ENCODE measurements around the gene PPT1.

The PPT1 gene

GRCh38 chr1:40096977-40097782, at the start of gene PPT1:
Gene PPT1, minus strand, starts transcription at chr1:40097252. Its CDS starts 14 bp downstream, at chr1:40097238.
- H3K9me3 Mint-ChIP-seq, result peaks cover 1% of the 10 kb centered on the region
- H3K4me1 Mint-ChIP-seq, result peaks cover 30% of the 10 kb centered on the region
- H3K36me3 Mint-ChIP-seq, result peaks cover 5% of the 10 kb centered on the region
- H3K27me3 Mint-ChIP-seq, result no peaks in the 10 kb centered on the region
- H3K4me3 Mint-ChIP-seq, result peak within 1 kb of the TSS; percentile 96
- DNase-seq (ENCODE audit: low spot score in 2 of 2), result peak; percentile 50 to 73
- peak; percentile 92 for ATAC-seq (ENCODE audit: low read depth)
- H3K27ac Mint-ChIP-seq, result peak within 1 kb of the TSS; percentile 87

DNA sequence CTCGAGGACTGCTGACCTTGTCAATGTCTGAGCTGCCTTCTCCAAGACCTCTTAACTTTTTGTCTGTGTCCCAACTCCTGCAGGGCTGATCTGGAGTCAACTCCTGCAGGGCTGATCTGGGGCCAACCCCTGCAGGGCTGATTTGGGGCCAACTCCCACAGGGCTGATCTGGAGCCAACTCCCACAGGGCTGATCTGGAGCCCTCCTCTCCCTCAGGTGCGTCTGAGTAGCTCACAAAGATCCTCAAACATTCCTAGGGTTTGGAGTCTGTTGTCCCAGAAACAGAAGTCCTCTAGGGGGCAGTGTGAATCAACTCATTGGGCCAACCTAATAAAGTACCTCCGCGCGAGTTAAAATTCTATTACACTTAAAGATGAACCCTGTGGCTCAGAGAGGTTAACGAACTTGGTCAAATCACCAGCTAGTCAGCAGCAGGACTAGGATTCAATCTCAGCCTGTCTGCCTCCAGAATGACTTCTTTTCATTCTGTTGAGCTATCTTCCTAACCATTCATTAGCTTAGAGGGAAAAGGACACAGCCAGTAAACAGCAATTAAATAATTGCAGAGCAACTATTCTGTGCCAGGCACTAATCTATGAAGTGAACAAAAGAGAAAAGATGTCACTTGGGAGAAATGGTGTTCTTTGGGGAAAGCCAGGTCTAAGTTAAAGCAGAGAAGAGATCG, 47.0 kb upstream of the PPT1 start:
- H3K27ac Mint-ChIP-seq, result no peak overlapping the region
- H3K27me3 Mint-ChIP-seq, result peaks cover 3% of the 10 kb centered on the region
- ATAC-seq (ENCODE audit: low read depth), result peak; percentile 95
- H3K4me3 Mint-ChIP-seq, result no peak overlapping the region
- no peaks in the 10 kb centered on the region for H3K9me3 Mint-ChIP-seq
- peaks cover 5% of the 10 kb centered on the region for H3K4me1 Mint-ChIP-seq
- H3K36me3 Mint-ChIP-seq, result no peaks in the 10 kb centered on the region
- peak; percentile 69 to 73 for DNase-seq (ENCODE audit: low spot score in 2 of 2)

- no peaks in the 10 kb centered on the region for H3K9me3 Mint-ChIP-seq
- H3K27me3 Mint-ChIP-seq, result peaks cover 3% of the 10 kb centered on the region
- H3K36me3 Mint-ChIP-seq, result no peaks in the 10 kb centered on the region
- H3K4me3 Mint-ChIP-seq, result no peak overlapping the region
- DNase-seq (ENCODE audit: low spot score in 2 of 2) (no peak), ATAC-seq (ENCODE audit: low read depth) (no peak)
- no peak overlapping the region for H3K27ac Mint-ChIP-seq
- peaks cover 5% of the 10 kb centered on the region for H3K4me1 Mint-ChIP-seq
Observed at GRCh38 chr1:40141878-40142535, 45.0 kb upstream of the PPT1 start.

DNA sequence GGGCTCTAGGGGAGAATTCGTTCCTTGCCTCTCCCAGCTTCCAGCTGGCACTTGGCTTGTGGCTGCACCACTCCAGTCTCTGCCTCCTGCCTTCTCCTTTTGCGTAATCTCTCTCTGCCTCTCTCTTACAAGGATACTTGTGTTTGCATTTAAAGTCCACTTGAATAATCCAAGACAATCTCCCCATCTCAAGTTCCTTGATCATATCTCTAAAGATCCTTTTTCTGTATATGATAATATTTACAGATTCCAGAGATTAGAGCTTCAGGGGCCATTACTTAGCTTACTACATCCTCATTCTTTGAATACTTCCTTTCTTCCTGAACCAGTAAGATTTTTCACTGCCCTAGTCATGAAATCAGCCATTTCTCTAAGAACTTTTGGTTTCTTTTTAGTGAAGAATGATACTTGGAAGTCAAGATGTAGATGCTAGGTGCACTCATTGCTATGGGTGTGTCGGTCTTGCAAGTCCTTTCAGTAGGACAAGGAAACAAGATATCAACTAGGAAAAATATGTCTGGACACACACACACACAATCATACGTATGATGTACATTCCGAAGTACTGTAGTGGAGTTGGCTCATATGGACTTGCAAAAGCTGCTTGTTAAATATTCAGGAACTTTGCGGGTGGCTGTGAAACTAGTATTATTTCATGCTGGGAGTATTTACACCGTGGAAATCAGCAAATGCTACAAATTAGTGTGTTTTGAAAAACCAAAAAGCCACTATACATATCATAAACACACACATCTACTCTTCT, 43.3 kb upstream of the PPT1 start:
- no peak for ATAC-seq (ENCODE audit: low read depth)
- Mint-ChIP-seq H3K27me3 (peaks cover 3% of the 10 kb centered on the region), H3K4me3 (no peak overlapping the region), H3K36me3 (no peaks in the 10 kb centered on the region), H3K9me3 (no peaks in the 10 kb centered on the region), H3K27ac (no peak overlapping the region), H3K4me1 (peaks cover 5% of the 10 kb centered on the region)
- no peak for DNase-seq (ENCODE audit: low spot score in 2 of 2)

DNA sequence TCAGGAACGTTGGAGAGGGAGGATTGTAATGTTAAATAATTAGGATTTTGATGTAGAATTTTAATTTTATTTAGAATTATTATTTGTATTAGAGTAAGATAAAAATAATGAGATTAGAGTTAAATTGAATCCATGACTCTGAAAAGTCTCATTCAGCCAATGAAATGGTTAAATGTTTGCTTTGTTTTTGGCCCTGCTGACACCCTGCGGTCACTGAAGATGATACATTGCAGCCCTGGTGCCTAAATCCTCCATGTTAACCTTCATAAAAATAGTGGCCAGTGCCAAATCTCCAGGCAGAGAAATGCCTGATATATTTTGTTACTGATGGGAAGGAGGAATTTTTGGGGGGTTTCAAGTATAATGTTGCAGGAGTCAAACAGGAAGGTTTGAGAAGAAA, 36.8 kb upstream of the PPT1 start:
- peaks cover 4% of the 10 kb centered on the region for H3K27me3 Mint-ChIP-seq
- H3K36me3 Mint-ChIP-seq, result no peaks in the 10 kb centered on the region
- ATAC-seq (ENCODE audit: low read depth), result no peak
- H3K4me3 Mint-ChIP-seq, result no peak overlapping the region
- no peaks in the 10 kb centered on the region for H3K9me3 Mint-ChIP-seq
- H3K4me1 Mint-ChIP-seq, result no peaks in the 10 kb centered on the region
- no peak overlapping the region for H3K27ac Mint-ChIP-seq
- DNase-seq (ENCODE audit: low spot score in 2 of 2), result no peak

DNA sequence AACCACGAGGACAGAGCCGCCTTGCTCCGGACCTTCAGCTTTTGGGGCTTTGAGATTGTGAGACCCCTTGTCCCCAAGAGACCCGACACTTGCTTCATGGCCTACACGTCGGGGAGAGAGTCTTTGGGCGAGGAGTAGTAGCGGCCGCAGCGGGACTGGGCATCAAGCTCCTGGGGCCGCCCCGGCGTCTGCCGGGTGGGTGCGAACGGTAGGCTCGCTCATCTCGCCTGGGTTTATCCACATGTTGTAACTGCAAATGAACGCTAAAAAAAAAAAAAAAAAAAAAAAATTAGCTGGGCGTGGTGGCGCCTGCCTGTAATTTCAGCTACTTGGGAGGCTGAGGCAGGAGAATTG, 36.2 kb upstream of the PPT1 start:
- Mint-ChIP-seq H3K27ac (no peak overlapping the region), H3K36me3 (no peaks in the 10 kb centered on the region)

DNA sequence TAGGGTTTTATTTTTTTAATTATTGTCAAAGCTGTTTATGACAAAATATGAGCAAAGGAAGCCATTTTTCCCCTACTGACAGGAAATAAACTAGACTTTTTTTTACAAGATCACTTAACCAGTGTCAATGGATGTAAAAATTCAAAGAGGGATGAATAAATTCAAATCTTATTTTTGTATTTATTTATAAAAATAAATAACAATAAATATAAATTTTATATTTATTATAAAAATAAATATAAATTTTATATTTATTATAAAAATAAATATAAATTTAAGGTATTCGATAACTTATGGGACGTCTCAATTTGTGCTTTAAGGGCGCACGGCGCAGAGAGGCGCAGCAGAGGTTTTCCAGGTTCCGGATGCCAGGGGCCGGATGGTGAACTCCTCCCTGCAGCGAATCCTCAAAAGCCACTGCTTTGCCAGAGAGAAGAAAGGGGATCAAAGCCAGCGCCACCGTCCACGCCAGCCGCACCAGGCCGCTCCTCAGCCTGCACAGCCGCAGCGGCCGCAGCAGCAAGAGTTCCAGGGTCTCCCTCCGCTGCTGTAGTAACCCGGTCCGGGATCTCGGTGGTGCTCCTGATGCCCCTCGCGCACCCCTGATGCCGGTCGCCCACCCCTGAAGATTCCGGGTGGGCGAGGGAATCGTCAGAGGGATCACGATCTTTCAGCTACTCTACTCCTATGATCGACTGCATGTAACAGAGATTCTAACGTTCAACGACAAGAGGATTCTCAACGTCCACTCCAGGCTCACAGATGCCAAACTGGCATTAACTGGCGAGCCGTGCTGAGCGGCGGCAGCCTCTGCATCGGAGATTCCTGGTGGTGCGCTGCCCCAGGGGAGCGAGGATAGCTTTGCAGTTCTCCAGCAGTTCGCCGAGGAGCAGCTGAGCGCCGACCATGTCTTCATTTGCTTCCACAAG, 35.6 kb upstream of the PPT1 start:
- no peaks in the 10 kb centered on the region for H3K9me3 Mint-ChIP-seq
- H3K27me3 Mint-ChIP-seq, result peaks cover 4% of the 10 kb centered on the region
- no peaks in the 10 kb centered on the region for H3K36me3 Mint-ChIP-seq
- DNase-seq (ENCODE audit: low spot score in 2 of 2) (no peak), ATAC-seq (ENCODE audit: low read depth) (no peak)
- H3K27ac Mint-ChIP-seq, result no peak overlapping the region
- H3K4me1 Mint-ChIP-seq, result no peaks in the 10 kb centered on the region
- H3K4me3 Mint-ChIP-seq, result no peak overlapping the region

More for the DNA sequence above, 36.2 kb upstream of the PPT1 start:
- DNase-seq (ENCODE audit: low spot score in 2 of 2) (no peak), ATAC-seq (ENCODE audit: low read depth) (no peak)
- Mint-ChIP-seq H3K27me3 (peaks cover 4% of the 10 kb centered on the region), H3K9me3 (no peaks in the 10 kb centered on the region), H3K4me1 (no peaks in the 10 kb centered on the region), H3K4me3 (no peak overlapping the region)

DNA sequence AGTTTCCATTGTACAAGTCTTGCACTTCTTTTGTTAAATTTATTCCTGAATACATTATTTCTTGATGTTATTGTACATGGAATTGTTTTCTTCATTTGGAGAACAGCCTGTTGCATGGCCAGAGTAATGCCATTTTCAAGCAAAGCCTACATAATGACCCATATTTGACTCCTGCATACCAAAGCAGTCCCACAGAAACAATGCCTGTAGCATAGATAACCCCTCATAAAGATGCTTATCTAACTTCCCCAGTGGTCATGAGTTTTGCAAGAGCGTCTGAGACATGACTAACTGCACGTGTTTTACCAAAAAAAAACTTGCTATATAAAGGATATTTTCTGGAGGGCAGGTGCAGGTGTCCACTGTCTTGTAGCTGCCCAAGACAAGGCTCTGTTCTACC, 33.8 kb upstream of the PPT1 start:
- Mint-ChIP-seq H3K4me3 (no peak overlapping the region), H3K27me3 (peaks cover 5% of the 10 kb centered on the region), H3K27ac (no peak overlapping the region), H3K36me3 (no peaks in the 10 kb centered on the region), H3K4me1 (no peaks in the 10 kb centered on the region), H3K9me3 (no peaks in the 10 kb centered on the region)
- DNase-seq (ENCODE audit: low spot score in 2 of 2), result no peak
- no peak for ATAC-seq (ENCODE audit: low read depth)

- Mint-ChIP-seq H3K9me3 (no peaks in the 10 kb centered on the region), H3K27me3 (peaks cover 7% of the 10 kb centered on the region), H3K27ac (no peak overlapping the region), H3K36me3 (no peaks in the 10 kb centered on the region), H3K4me1 (peaks cover 2% of the 10 kb centered on the region), H3K4me3 (no peak overlapping the region)
- DNase-seq (ENCODE audit: low spot score in 2 of 2), result no peak
- ATAC-seq (ENCODE audit: low read depth), result no peak
Observed at GRCh38 chr1:40122855-40123254, 25.8 kb upstream of the PPT1 start.

DNA sequence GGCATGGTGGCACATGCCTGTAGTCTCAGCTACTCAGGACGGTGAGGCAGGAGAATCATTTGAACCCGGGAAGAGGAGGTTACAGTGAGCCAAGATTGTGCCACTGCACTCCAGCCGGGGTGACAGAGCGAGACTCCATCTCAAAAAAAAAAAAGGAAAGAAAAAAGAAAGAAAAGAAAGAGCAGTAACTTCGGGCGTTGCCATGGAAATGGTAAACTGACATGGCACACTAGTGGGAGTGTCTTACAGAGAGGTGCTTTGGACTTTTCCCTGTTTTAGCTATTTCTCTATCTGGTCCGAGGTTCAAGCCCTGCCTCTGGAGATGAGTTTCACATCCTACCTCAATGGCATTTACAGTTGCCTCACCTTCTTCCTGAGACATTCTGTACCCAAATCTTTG, 23.1 kb upstream of the PPT1 start:
- peaks cover 5% of the 10 kb centered on the region for H3K27me3 Mint-ChIP-seq
- ATAC-seq (ENCODE audit: low read depth) (no peak), DNase-seq (ENCODE audit: low spot score in 2 of 2) (no peak)
- no peak overlapping the region for H3K27ac Mint-ChIP-seq
- H3K4me3 Mint-ChIP-seq, result no peak overlapping the region
- H3K4me1 Mint-ChIP-seq, result peaks cover 7% of the 10 kb centered on the region
- no peaks in the 10 kb centered on the region for H3K36me3 Mint-ChIP-seq
- H3K9me3 Mint-ChIP-seq, result no peaks in the 10 kb centered on the region

GRCh38 chr1:40114400-40114799, 17.3 kb upstream of the PPT1 start:
- DNase-seq (ENCODE audit: low spot score in 2 of 2), result no peak
- Mint-ChIP-seq H3K4me3 (no peak overlapping the region), H3K36me3 (no peaks in the 10 kb centered on the region), H3K27ac (no peak overlapping the region), H3K9me3 (peaks cover 10% of the 10 kb centered on the region), H3K27me3 (peaks cover 7% of the 10 kb centered on the region), H3K4me1 (peaks cover 7% of the 10 kb centered on the region)
- no peak for ATAC-seq (ENCODE audit: low read depth)

- no peak for DNase-seq (ENCODE audit: low spot score in 2 of 2)
- Mint-ChIP-seq H3K4me1 (no peaks in the 10 kb centered on the region), H3K27ac (no peak overlapping the region), H3K4me3 (no peak overlapping the region), H3K27me3 (peaks cover 15% of the 10 kb centered on the region), H3K9me3 (peaks cover 14% of the 10 kb centered on the region), H3K36me3 (peaks cover 2% of the 10 kb centered on the region)
- no peak for ATAC-seq (ENCODE audit: low read depth)
Observed at GRCh38 chr1:40110389-40110788, 13.3 kb upstream of the PPT1 start.

GRCh38 chr1:40107290-40107959, 10.4 kb upstream of the PPT1 start:
- ATAC-seq (ENCODE audit: low read depth) (no peak), DNase-seq (ENCODE audit: low spot score in 2 of 2) (no peak)
- Mint-ChIP-seq H3K4me1 (no peaks in the 10 kb centered on the region), H3K27me3 (peaks cover 15% of the 10 kb centered on the region), H3K27ac (no peak overlapping the region), H3K36me3 (peaks cover 2% of the 10 kb centered on the region), H3K9me3 (peaks cover 11% of the 10 kb centered on the region), H3K4me3 (no peak overlapping the region)
